AG04449 (cell line): Measurements from ENCODE around the gene PDE4D.

Experiments
- CTCF ChIA-PET: fragments of 350-600 bp; formaldehyde crosslinking; extraction: SDS; loops from one replicate; lab custom pipeline; 2021; ENCODE audit warnings: antibody characterized with exemption; lab: Yijun Ruan, JAX
- POLR2A ChIA-PET: fragments of 400-600, 350-600 bp; formaldehyde crosslinking; extraction: SDS; loops from one replicate; lab custom pipeline; 2020; ENCODE audit warnings: antibody characterized with exemption, inconsistent platforms; lab: Yijun Ruan, JAX
- DNase-seq: peaks from one replicate; pipeline ENCODE4 v3.0.0-alpha.2; 2010; ENCODE audit warnings: low read depth, low spot score
- H3K4me3 ChIP-seq: 2 replicates; pipeline ENCODE4 v1.5.1; 2011; ENCODE audit warnings: low read depth, mild to moderate bottlenecking, control low read depth, low read length
- TF ChIP-seq, protein P1 (sequence below): IDR thresholded peaks from one replicate; pipeline ENCODE4 v1.5.1; 2011; ENCODE audit warnings: mild to moderate bottlenecking, moderate library complexity, low read length, control low read depth, inconsistent platforms; ENCODE audit not compliant: insufficient read depth; ENCODE audit errors: missing control alignments

PDE4D gene

DNA sequence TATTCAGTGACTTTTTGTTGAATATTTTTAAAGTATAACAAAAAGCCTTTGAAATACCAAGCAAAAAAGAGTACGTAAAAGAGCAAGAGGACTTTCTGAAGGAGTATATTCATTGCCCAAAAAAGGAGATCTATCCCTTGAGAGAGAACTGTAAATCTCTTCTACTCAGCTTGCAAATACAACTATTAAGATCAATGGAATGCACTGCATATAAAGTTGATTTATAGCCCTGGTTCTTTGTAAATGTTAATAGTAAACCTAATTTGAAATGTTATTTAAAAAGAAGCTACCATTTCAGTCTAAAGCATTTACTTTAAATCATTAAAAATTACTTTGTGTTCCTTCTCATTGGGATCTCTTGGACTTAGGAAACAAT lies 168.1 kb downstream of the PDE4D start:
- DNase-seq = peak; percentile 68
- ChIA-PET CTCF (interaction anchor here (1.1 to 2.4 kb wide), 5 partner anchors 10 to 336 kb away, joined by 4 to 8 read pairs (median 5); no protein-coding TSS in a partner anchor), POLR2A (no interaction called here)
- TF ChIP-seq, protein P1, sequence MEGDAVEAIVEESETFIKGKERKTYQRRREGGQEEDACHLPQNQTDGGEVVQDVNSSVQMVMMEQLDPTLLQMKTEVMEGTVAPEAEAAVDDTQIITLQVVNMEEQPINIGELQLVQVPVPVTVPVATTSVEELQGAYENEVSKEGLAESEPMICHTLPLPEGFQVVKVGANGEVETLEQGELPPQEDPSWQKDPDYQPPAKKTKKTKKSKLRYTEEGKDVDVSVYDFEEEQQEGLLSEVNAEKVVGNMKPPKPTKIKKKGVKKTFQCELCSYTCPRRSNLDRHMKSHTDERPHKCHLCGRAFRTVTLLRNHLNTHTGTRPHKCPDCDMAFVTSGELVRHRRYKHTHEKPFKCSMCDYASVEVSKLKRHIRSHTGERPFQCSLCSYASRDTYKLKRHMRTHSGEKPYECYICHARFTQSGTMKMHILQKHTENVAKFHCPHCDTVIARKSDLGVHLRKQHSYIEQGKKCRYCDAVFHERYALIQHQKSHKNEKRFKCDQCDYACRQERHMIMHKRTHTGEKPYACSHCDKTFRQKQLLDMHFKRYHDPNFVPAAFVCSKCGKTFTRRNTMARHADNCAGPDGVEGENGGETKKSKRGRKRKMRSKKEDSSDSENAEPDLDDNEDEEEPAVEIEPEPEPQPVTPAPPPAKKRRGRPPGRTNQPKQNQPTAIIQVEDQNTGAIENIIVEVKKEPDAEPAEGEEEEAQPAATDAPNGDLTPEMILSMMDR = no peak
- no peak overlapping the region for H3K4me3 ChIP-seq

DNA sequence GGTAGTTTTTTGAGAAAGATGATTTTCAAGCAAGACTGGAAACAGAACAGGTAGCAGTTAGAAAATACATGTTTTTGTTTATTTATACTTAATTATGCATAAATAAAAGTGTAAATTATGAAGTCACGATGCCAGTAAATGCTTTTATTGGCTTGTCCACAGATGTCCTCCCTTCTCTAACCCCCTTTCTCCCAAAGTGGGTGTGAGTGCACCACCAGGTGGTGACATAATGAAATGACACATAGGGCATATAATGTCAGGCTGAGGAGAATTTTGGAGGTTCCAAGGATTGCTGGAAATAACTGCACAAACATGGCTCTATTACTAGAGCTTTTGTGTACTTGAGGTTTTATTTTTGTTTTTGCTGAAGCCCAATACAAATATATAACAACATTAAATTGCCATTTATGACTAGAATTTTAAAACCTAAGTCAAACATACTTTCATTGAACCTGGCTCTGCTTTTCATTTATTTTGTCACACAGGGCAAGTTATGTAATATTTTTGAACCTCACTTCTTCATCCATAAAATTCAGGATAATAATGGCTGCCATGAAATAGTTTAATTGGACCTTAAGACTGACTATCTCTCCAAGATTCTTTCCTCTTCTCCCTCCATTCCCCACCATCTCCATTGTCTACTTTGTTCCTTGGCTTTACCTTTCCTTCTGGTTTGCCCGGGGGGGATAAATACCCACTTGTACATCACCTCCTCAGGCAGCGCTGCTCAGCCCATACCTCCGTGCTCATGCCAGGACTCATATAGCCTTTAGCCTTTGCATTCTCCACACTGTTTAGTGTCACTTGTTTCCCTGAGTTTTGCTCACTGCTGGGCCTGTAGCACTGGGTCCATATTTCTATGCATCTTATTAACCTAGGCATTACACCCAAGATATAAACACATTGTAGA lies 168.8 kb downstream of the PDE4D start:
- TF ChIP-seq, protein P1 = peak; percentile 47
- DNase-seq = no peak
- POLR2A ChIA-PET = no interaction called here
- no peak overlapping the region for H3K4me3 ChIP-seq
- CTCF ChIA-PET = interaction anchor here (0.7 to 2.4 kb wide), 14 partner anchors 9 to 335 kb away, joined by 3 to 16 read pairs (median 6); no protein-coding TSS in a partner anchor

DNA sequence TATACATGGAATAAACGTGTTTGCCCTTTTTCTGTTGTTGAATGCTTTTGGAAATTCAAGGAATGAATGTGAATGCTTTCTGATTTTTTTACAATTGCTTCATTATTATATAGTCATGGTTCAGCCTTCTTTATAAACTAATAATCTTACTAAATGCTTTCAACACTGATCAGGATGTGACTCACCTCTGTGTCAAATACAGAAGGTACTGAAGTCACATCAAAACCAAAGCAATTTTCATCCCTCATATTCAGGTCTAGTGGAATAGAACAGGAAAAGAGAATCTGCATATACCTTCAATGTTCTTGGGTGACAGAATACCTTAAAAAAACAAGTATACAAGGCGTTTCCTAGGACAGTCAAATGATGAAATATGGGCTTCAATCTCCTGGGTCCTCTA lies 170.7 kb downstream of the PDE4D start:
- DNase-seq = no peak
- ChIA-PET POLR2A (no interaction called here), CTCF (no interaction called here)
- H3K4me3 ChIP-seq = no peak overlapping the region
- TF ChIP-seq, protein P1 = no peak

DNA sequence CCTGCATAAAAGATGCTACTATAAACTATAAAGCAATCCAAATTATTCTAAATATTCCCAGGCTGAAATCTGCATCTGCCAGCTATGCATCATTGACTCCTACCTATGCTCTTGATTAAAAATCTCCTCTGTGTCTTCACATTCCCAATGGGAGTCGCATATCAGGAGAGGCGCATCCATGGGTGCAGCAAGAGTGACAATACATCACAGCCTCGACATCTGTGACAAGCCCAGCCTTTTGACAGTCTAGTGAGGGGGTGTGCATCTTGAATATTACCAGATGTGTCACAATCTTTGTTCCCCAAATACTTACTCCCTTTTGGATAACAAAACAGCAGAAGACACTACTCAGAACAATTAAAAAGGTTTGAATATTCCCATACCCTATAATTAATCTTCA lies 171.8 kb downstream of the PDE4D start:
- CTCF ChIA-PET = no interaction called here
- H3K4me3 ChIP-seq = no peak overlapping the region
- DNase-seq = no peak
- POLR2A ChIA-PET = no interaction called here
- TF ChIP-seq, protein P1 = no peak

DNA sequence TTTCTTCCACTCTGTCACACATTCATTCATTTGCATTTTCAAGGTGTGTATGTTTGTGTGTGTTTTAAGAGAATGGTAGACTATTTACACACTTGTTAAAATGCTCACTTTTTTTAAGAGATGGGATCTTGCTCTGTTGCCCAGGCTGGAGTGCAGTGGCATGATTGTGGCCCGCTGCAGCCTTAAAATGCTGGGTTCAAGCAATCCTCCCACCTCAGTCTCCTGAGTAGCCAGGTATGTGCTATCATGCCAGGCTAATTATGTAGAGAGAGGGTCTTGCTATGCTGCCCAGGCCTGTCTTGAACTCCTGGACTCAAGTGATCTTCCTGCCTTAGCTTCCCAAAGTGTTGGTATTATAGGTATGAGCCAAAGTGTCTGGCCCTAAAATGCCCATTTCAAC lies 173.5 kb downstream of the PDE4D start:
- DNase-seq = no peak
- ChIA-PET CTCF (interaction anchor here (1.0 to 1.1 kb wide), 2 partner anchors 41 to 47 kb away, joined by 3 to 5 read pairs; no protein-coding TSS in a partner anchor), POLR2A (no interaction called here)
- no peak overlapping the region for H3K4me3 ChIP-seq
- TF ChIP-seq, protein P1 = no peak

DNA sequence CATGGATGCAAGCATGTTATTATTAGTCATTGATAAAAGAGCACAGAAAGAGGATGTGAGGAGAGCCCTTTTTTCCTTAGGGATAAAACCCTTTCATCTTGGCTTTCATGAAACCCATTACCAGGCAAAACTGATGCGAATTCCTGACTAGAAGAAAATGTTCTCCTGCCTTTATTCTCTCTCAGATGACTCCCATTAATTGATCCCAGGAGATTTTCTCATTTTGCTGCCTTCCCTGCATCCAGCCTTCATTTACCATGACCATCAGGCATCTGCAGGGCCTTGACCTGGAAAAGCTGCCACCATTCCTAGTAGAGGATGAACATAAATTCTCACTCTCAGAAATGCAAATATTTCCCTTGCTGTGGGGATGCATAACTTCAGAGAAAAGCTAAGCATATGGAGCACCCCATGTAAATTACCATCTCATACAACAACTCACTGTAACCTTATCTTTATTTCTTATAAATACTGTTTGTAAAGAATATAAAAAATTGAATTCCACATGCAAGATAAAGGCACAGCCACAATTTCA lies 176.5 kb downstream of the PDE4D start:
- ChIA-PET CTCF (no interaction called here), POLR2A (no interaction called here)
- TF ChIP-seq, protein P1 = no peak
- DNase-seq = no peak
- H3K4me3 ChIP-seq = no peak overlapping the region
